GM21528 (cell line): ENCODE results near the gene RASA4.
A peak's percentile ranks its signal among the peaks of the same experiment; 100 is the strongest.
"Not testable (repeated sequence)": the region's sequence is repeated elsewhere in the genome, so short reads cannot be mapped to it uniquely, and the experiment has no call there.

Experiments
- ATAC-seq: cut with Tn5 transposase; IDR thresholded peaks from one replicate; pipeline ENCODE4 v1.9.1; 2021; ENCODE audit warnings: mild to moderate bottlenecking, moderate library complexity; ENCODE audit not compliant: unreplicated experiment, low FRiP score

RASA4 gene

DNA sequence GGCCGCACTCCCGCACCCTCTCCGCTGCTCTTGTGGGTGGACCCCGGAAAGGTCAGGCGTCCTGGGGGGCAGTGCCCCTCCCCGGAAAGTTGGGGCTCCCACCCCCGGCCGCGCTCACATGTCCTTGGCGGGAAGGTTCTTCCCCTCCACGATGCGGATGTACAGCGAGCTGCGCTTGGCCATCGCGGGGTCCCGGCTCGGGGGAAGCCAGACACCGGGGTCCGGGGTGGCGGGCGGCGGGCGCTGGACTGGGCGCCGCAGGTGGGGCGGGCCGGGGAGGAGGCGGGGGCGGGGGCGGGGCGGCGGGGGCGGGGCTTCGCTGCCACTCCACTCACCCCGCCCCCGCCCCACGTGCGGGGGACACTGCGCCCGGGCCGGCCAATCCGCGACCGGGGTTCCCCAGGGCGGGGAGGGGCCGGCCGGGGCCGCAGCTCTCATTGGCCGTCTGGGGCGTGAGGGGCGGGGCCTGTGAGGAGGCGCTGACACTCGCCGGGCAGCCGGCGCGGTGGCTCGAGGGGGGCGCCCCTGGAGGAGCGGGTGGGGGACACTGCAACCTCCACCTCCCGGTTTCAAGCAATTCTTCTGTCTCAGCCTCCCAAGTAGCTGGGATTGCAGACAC lies at the start of gene RASA4:
RASA4 (minus strand) TSS at position 250 of the 619 bp plus-strand sequence; CDS start at position 183, 67 bp downstream.
- ATAC-seq, result peak; percentile 54

DNA sequence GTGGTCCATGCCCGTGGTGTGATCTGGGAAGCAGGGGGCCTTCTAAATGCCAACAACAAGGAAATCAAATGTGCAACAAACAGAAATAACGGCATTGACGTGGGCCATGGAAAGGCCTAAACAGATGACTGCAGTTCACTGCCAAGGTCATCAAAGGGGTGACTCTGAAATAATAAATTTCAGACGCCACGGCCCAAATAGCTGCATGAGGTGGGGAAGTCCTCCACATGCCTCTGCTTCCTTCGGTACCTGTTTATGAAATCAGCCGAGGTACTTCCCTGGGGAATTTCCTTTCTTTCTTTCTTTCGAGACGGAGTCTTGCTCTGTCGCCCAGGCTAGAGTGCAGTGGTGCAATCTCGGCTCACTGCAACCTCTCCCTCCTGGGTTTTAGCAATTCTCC lies 48.2 kb upstream of the RASA4 start:
- ATAC-seq, result not testable (repeated sequence)

DNA sequence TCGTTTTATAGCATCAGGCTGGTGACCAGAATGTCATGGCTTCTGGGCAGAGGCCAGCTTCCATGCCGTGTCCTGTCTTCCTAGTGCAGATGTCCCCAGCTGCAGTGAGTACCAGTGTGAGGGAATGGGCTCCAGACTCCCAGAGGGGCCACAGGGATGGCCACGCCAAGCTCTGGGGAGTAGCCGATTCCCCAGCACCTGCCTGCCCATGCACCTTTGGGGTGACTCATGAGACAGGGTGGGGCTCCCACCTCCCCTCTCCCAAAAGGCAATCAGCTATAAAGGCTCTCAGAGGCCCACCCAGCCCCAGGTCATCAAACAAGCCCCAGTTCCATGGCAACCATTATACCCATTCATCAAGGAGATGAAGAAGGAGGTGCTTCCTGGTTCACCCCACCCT lies 33.4 kb upstream of the RASA4 start, which contains the start of gene SPDYE2B:
SPDYE2B (plus strand) TSS at position 396 of the 400 bp plus-strand sequence. CDS start 2,030 bp downstream, outside the sequence.
- ATAC-seq, result not testable (repeated sequence)

DNA sequence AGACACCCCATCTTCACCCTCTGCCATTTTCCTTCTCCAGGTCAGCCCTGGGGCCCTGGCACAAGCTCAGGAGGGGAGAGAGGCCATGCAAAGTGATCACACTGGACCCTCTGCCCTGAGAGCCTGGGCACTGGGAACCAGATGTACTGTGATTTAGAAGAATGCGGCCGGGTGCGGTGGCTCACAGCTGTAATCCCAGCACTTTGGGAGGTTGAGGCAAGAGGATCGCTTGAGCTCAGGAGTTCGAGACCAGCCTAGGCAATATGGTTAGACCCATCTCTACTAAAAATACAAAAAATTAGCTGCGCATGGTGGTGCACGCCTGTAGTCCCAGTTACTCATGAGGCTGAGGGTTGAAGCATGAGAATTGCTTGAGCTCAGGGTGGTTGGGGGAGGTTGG lies 31.3 kb upstream of the RASA4 start:
- ATAC-seq, result not testable (repeated sequence)

DNA sequence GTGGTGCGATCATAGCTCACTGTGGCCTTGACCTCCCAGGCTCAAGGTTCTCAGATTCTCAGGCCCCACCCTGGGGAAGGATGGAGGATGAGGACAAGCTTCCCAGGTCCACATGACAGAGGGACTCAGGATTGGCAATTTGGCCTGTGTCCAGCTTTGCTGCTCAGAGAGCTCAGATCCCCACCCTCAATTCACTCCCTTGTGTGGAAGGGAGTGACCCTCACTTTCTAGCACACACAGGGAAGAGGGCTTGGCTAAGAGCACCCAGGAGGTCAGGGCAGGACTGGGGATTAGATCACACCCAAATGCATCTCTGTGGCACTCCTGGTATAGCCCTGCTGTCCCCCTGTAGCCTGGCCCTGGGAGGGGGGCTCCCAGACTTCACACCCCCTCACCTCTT lies 26.8 kb upstream of the RASA4 start:
- not testable (repeated sequence) for ATAC-seq

DNA sequence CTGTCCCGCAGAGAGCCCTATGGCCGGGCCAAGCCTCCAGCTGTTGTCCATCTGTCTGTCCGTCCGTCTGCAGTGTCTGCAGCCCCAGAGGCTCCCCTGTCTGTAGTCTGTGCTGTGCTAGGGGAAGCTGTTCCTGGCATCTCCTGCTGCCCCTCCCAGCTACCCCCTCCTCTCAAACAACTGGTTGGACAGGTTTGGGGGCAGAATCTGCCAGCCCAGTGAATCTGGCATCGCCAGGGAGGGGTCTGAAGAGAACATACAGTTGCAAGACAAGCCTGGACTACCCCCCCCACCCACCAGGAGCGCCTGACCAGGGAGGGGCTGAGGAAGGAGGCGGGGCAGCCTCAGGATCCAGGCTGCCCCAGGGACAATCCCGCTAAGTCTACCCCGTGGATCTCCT lies 26.1 kb upstream of the RASA4 start, which contains the start of gene UPK3BL1:
UPK3BL1 (minus strand) TSS at position 101 of the 400 bp plus-strand sequence; CDS start at position 51, 50 bp downstream.
- not testable (repeated sequence) for ATAC-seq

DNA sequence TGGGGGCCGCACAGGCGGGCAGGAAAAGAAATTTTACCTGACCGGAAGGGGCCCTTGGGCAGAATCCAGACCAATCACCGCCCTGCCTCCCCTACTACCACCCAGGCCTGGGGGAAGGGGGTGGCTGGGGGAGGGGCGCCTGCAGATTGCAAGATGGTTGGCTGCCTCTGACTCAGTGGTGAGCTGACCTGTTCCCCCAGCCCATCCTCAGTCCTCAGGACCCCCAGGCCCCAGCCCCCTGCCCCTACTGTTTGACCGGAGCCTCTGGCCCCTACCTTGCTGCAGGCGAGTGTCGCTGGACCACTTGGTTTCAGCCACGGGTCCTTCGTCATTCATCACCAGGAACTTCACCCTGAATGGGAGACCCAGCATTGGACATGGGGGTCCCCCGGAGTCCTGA lies 22.3 kb upstream of the RASA4 start:
- ATAC-seq, result peak; percentile 11

DNA sequence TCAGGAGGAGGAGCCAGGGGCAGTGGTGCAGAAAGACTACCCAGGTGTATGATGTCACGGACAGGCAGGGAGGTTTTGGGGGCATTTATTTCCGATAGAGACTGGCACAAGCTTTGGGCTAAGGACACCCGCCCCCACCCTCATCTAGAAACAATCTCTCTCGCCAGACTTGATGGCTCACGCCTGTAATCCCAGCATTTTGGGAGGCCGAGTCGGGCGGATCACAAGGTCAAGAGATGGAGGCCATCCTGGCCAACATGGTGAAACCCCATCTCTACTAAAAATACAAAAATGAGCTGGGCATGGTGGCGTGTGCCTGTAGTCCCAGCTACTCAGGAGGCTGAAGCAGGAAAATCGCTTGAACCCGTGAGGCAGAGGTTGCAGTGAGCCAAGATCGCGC lies 20.4 kb upstream of the RASA4 start:
- not testable (repeated sequence) for ATAC-seq

DNA sequence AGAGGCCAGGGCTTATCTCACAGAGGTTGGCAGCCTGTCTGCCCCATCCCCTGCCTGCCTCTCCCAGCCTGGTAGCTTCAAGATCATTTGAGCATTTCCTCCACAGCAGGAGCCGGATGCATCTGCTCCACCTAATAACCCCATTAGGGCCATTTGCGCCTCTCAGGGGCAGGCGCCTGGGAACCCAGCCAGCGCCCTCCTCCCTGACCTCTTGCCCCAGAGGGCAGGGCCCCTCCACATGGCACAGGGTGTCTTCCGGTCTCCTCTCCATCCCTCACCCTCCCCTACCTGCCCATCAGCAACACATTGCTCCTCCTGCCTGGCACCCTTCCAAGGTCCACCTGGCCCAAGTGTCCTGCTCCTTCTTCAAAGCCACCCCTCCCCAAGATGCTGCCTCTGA lies 18.8 kb upstream of the RASA4 start:
- not testable (repeated sequence) for ATAC-seq

DNA sequence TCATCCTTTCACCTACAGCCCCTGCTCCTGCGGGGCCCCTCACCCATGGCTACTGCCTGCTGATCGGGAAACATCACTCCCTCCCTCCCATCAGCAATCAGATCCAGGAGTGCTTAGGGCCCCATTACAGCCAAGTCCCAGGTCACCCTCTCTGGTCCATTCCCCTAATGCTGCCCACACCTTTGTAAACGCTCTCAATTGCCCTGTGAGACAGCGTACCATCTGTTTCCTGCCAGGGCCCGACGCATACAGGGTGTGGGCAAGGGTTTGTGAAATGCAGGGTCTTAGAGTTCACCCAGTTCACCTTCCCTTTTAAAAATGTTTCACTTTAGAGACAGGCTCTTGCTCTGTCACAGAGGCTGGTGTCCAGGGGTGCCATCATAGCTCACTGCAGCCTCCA lies 17.7 kb upstream of the RASA4 start:
- not testable (repeated sequence) for ATAC-seq

DNA sequence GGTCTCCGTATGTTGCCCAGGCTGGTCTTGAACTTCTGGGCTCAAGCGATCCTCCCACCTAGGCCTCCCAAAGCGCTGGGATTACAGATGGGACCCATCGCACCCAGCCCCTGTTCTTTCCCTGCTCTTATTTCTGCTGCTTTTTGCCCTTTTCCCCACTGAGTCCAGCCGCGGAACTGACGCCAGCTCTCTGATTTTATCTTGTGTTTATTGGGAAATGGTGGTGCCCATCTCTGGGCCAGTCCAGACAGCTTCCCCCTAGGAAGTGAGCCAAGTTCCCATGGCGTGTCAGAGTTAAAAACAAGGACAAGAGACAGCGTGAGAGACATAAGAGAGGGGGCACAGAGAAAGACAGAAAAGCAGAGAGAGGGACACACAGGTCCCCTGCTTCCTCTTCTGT lies 14.1 kb upstream of the RASA4 start:
- ATAC-seq, result not testable (repeated sequence)

DNA sequence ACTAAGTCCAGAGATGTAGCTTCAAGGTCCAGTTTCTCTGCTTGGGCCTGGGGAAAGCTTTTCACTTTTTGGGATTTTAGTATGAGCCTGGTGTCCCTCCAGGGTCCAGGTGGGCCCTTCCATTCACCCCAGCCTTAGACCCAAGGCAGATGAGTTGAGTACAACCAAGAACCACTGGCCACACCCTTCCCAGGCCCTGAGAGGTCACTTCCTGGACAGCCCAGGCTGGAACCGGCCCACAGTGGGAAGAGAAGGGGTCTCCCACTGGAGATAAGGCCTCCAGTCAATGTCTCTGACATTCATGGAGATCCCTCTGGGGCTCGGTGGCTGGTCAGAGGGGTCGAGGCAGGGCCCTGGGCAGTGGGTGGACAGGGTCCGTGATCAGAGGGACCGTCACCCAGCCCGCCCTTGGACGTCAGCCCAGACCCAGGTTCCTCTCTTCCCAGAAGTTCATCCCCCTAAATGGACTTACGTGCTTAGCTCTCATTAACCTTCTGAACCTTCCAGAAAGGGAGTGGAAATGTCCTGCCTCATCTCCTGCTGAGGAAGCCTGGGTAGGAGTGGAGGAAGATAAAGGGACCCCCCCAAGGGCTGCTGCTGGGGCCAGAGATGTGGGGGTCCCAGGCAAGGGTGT lies 10.8 kb upstream of the RASA4 start:
- ATAC-seq, result not testable (repeated sequence)

DNA sequence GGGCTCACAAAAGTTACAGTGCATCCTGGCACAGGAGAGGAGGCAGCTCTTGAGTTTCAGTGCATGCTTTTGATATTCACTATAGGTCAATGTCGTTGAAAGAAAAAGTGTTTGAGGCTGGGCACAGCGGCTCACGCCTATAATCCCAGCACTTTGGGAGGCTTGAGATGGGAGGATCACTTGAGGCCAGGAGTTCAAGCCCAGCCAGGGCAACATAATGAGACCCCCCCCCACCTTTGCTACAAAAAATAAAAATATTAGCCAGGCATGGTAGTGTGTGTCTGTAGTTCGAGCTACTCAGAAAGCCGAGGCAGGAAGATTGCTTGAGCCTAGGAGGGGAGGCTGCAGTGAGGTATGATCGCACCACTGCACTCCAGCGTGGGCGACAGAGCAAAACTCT lies 1.6 kb upstream of the RASA4 start:
- ATAC-seq, result not testable (repeated sequence)

DNA sequence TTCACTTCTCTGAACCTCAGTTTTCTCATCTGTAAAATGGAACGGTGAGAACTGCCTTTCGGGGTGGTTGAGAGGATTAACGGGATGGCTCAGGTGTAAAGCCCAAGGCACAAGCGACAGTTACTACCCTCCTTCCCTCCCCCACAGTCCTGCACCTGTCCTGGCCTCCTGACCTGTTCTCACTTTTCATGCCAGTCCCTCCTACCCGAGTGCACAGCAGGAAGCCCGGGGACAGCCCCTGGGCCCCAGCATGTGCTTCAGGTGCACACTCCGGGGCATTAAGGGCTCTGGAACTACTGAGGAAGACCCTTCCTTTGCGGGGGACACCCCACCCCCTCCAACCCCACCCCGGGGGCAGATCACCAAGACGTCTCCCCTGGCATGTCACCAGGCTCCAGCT lies 626 bp downstream of the RASA4 start:
- ATAC-seq, result not testable (repeated sequence)

DNA sequence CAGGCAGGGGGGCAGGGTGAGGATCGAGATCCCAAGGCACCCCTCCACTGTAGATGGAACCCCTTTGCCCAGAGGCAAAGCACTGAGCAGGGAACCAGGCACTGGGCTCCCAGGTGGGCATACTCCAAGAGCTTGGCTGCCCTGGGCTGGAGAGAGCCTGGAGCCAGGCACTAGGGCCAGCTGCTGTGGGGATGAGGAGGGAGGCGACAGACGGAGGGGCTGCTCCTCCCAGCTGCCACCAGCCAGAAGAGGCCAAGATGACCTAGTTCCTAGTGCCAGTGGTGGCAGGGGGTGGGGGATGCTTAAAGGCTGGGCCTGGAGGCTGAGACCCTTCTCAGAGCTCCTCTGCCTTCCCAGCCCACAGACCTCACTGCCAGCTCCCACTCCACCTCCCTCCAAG lies 1.7 kb downstream of the RASA4 start:
- ATAC-seq, result not testable (repeated sequence)

DNA sequence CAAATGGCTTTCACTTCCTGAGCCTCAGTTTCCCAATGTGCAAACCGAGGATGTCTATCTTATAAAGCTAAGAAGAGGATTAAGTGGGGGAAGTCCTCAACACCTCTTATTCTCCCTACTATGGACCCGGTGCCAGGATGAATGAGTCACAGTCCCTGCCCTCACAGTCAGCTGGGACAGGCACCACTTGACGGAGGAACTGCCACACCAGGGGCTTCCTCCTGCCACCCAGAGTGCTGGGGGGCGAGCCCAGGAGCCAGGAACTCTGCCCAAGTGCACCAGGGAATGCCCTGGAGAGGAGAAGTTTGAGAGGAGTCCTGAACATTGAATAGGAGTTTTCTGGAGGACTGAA lies 2.2 kb downstream of the RASA4 start:
- ATAC-seq, result peak; percentile 24

DNA sequence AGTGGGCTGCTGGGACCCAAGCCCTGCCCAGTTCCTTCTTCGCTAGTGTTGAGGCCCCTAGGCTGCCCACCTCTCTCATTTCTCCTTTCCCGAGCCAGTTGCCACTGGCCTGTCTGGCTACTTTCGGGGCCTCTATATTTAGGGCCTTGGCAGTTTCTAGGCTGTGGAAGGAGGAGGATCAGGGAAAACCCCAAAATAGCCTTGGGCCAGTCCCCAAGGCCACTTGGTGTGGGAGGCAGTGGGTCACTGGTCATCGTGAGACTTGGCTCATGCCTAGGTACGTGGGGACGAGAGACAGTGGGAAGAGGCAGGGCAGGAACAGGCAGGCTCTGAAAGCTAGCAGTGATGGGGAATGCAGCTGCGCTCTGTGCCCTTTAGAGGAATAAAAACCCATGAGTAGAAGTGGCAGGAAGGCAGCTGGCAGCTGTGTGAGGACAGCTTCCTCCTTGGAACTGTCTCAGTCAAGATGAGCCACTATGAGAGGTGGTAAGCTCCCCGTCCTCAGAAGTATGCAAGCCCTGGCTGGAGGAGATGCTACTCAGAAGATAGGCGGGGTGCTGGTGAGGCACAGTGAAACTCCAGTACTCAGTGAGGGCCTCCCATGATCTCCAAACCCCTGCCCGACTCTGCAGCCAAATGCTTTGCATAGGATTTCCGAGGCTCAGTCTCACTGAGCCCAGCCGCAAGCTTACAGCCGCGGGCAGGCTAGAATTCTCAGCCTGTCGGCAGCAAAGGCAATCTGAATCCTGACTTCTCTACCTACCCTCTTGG lies 2.8 kb downstream of the RASA4 start:
- peak; percentile 62 for ATAC-seq

DNA sequence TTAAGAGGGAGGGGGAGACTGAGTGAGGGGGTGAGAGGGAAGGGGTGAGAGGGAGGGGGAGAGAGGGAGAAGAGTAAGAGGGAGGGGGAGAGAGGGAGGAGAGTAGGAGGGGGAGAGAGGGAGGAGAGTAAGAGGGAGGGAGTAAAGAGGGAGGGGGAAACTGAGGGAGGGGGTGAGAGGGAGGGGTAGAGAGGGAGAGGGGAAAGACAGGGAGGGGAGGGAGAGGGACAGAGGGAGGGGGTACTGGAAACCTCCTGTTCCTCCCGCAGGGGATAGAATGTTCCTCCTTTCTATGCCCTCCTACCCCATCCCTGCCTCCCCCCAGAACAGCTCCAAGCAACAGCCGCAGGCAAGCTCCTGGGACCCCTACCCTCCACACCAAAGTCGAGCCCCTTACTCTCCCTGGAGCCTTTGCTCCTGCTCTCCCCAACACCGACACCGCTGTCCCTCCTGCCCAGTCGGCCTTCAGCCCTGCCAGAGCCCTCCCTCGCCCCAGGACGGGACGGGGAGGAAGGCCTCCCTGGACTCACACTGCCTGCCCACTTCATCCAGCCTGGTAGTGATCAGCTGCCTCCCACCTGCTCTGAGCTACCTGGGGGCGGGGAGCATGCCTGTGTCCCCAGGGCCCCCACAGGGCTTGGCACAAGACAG lies 4.8 kb downstream of the RASA4 start:
- not testable (repeated sequence) for ATAC-seq

DNA sequence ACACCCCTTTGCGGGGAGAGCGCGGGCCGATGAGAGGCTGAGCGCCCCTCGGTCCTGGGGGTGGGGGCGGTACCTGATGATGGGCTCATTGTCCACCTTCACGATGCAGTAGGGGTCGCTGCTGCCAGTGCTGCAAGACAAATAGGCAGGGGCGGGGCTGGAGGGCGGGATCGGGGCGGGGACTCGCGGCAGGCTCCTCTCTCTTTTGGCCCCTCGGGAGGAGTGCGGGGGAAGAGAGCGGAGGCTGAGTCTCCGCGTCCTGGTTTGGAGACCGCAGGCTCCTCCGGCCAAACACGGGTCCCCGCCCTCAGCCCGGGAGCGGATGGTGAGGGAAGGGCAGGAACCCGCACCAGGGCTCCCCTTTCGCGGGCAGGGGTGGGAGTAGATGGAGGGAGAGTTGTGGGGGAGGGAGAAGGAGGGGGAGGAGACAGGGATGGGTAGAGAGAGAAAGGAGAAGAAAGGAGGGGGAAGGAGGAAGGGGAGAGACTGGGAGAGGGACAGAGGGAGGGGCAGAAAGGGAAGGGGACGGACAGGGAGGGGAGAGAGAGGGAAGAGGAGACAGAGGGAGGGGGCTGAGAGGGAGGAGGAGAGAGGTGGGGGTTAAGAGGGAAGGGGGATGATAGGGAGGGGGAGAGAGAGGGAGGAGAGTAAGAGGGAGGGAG lies 5.4 kb downstream of the RASA4 start:
- ATAC-seq, result peak; percentile 35

DNA sequence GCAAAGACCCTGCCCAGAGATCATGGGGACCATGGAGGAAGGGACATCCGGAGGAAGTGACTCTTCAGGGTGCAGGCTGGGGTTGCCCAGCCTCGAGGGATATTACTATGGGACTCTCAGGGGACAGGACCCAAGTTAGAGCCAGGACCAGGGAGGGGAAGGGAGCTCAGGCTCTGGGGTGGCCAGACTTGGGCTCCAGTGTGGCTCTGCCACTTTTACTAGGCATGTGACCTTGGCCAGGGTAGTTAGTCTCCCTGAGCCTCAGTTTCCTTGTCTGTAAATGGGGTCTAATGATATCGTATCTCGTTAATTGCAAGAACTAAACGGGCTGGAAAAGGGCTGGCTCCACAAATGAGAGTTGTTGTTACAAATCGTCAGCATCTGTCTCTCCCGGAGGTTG lies 6.1 kb downstream of the RASA4 start:
- ATAC-seq, result not testable (repeated sequence)
